SK-N-SH treated with all-trans-retinoic acid at 6 μM for 48 hours (cell line): Measurements from ENCODE around the gene KRTAP1-1.

Experiments used
- ARNTL ChIP-seq: fragments of 450-650 bp; formaldehyde crosslinking; IDR thresholded peaks from 2 replicates; pipeline ENCODE4 v1.5.0; 2020; ENCODE audit warnings: low read depth, mild to moderate bottlenecking, moderate library complexity, borderline replicate concordance
- BACH2 ChIP-seq: fragments of 250-450 bp; sonication (Bioruptor Pico); IDR thresholded peaks from 2 replicates; pipeline ENCODE4 v1.9.0; 2021; ENCODE audit warnings: mild to moderate bottlenecking, borderline replicate concordance
- CSRNP3 ChIP-seq: fragments of 250-450 bp; sonication (Bioruptor Pico); IDR thresholded peaks from 2 replicates; pipeline ENCODE4 v1.5.1; 2021; ENCODE audit warnings: mild to moderate bottlenecking, moderate library complexity
- ESRRG ChIP-seq: fragments of 250-450 bp; sonication (Bioruptor Pico); IDR thresholded peaks from 2 replicates; pipeline ENCODE4 v1.6.1; 2021; ENCODE audit warnings: mild to moderate bottlenecking
- POU6F1 ChIP-seq: fragments of 250-450 bp; sonication (Bioruptor Pico); IDR thresholded peaks from 2 replicates; pipeline ENCODE4 v1.8.0; 2021; ENCODE audit warnings: low read depth, mild to moderate bottlenecking, moderate library complexity, borderline replicate concordance
- PPARA ChIP-seq: fragments of 250-450 bp; sonication (Bioruptor Pico); IDR thresholded peaks from 2 replicates; pipeline ENCODE4 v1.5.0; 2020; ENCODE audit warnings: mild to moderate bottlenecking, borderline replicate concordance
- SNAI2 ChIP-seq: fragments of 250-450 bp; sonication (Bioruptor Pico); IDR thresholded peaks from 2 replicates; pipeline ENCODE4 v1.5.0; 2020; ENCODE audit warnings: mild to moderate bottlenecking, moderate library complexity
- TCF4 ChIP-seq: fragments of 250-450 bp; sonication (Bioruptor Pico); IDR thresholded peaks from 2 replicates; pipeline ENCODE4 v1.8.0; 2021; ENCODE audit warnings: mild to moderate bottlenecking, moderate library complexity, borderline replicate concordance
- TOX ChIP-seq: fragments of 250-450 bp; sonication (Bioruptor Pico); IDR thresholded peaks from 2 replicates; pipeline ENCODE4 v1.8.0; 2021; ENCODE audit warnings: mild to moderate bottlenecking, moderate library complexity, borderline replicate concordance
- TSHZ2 ChIP-seq: fragments of 250-450 bp; sonication (Bioruptor Pico); IDR thresholded peaks from 2 replicates; pipeline ENCODE4 v1.5.0; 2020; ENCODE audit warnings: mild to moderate bottlenecking, moderate library complexity
- ZFP30 ChIP-seq: fragments of 450-650 bp; formaldehyde crosslinking; IDR thresholded peaks from 2 replicates; pipeline ENCODE4 v1.5.0; 2022; ENCODE audit warnings: mild to moderate bottlenecking, moderate library complexity
- ZNF70 ChIP-seq: fragments of 450-650 bp; formaldehyde crosslinking; IDR thresholded peaks from 2 replicates; pipeline ENCODE4 v1.5.0; 2020; ENCODE audit warnings: mild to moderate bottlenecking, moderate library complexity

- no peak for TF ChIP-seq PPARA
- TF ChIP-seq POU6F1 (CRISPR knock-in tag) = no peak
- no peak for TF ChIP-seq TCF4 (CRISPR knock-in tag)
- TF ChIP-seq ZNF70 = no peak
- no peak for TF ChIP-seq BACH2 (CRISPR knock-in tag)
- no peak for TF ChIP-seq CSRNP3 (CRISPR knock-in tag)
- TF ChIP-seq TOX (CRISPR knock-in tag) = no peak
- TF ChIP-seq ZFP30 (CRISPR knock-in tag) = no peak
- no peak for TF ChIP-seq SNAI2 (CRISPR knock-in tag)
- no peak for TF ChIP-seq ARNTL (CRISPR knock-in tag)
- no peak for TF ChIP-seq ESRRG (CRISPR knock-in tag)
- no peak for TF ChIP-seq TSHZ2 (CRISPR knock-in tag)
Measured at GRCh38 chr17:41029633-41030245, 11.5 kb downstream of the KRTAP1-1 start, which contains the start of gene KRTAP1-4.
